Glutamatergic neuron (in vitro differentiated cells): ENCODE results near the gene SMG6. TPM values are rescaled to one million over a fixed set of nuclear protein-coding genes. Genes with fewer than 3 reads are reported as not detected.
A peak's percentile ranks its signal among the peaks of the same experiment; 100 is the strongest.
"Not testable (repeated sequence)": the region's sequence is repeated elsewhere in the genome, so short reads cannot be mapped to it uniquely, and the experiment has no call there.

Experiments used
- DNase-seq: peaks from one replicate; pipeline ENCODE4 v3.0.0; 2022
- H3K27ac Mint-ChIP-seq: one replicate; pipeline ENCODE4 v1.8.0; 2020; ENCODE audit warnings: mild to moderate bottlenecking, mixed read lengths, inconsistent platforms; ENCODE audit not compliant: unreplicated experiment
- H3K27me3 Mint-ChIP-seq: one replicate; pipeline ENCODE4 v1.8.0; 2020; ENCODE audit warnings: mild to moderate bottlenecking, moderate library complexity, mixed read lengths, inconsistent platforms; ENCODE audit not compliant: unreplicated experiment
- H3K36me3 Mint-ChIP-seq: one replicate; pipeline ENCODE4 v1.8.0; 2020; ENCODE audit warnings: mild to moderate bottlenecking, mixed read lengths, inconsistent platforms; ENCODE audit not compliant: unreplicated experiment
- H3K4me1 Mint-ChIP-seq: one replicate; pipeline ENCODE4 v1.8.0; 2020; ENCODE audit warnings: mild to moderate bottlenecking, low read depth, mixed read lengths, inconsistent platforms; ENCODE audit not compliant: unreplicated experiment
- H3K4me3 Mint-ChIP-seq: one replicate; pipeline ENCODE4 v1.8.0; 2020; ENCODE audit warnings: mild to moderate bottlenecking, mixed read lengths, inconsistent platforms; ENCODE audit not compliant: unreplicated experiment
- H3K9me3 Mint-ChIP-seq: one replicate; pipeline ENCODE4 v1.8.0; 2020; ENCODE audit warnings: mild to moderate bottlenecking, moderate library complexity, mixed read lengths, inconsistent platforms; ENCODE audit not compliant: unreplicated experiment
- total RNA-seq: library from RNA; stranded (reverse); fragmentation: NEBNext Ultra II Directional; extraction: Animal tissue kit (Norgen Biotek cat#: 25700); gene quantifications from one replicate; pipeline ENCODE4 v1.2.1, GENCODE V29; 2021; ENCODE audit not compliant: unreplicated experiment
- TF ChIP-seq, protein P1 (sequence below): fragments of 200-600 bp; sonication (generic); IDR thresholded peaks from one replicate; pipeline ENCODE4 v1.5.0; 2021; ENCODE audit not compliant: partially characterized antibody, unreplicated experiment

SMG6 gene
- total RNA-seq, 1 donor from 2014 or later = 42.7 TPM

DNA sequence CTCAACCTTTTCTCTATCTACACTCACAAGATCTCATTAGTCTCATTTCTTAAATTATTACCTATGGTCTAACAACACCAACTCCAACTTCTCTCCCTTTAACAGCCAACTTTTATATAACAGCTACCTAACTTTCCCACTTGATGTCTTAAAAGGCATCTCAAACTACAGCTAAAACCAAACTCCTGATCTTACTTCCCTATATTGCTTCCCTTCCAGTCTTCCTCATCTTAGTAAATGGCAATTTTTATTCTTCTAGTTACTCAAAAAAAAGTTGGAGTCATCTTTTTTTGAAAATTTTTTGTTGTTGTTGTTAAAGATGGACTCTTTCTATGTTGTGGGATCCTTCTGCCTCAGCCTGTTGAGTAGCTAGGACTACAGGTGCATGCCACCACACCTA, 15.5 kb upstream of the SMG6 start:
- Mint-ChIP-seq H3K27me3 (no peaks in the 10 kb centered on the region), H3K4me3 (no peak overlapping the region), H3K36me3 (no peaks in the 10 kb centered on the region), H3K9me3 (no peaks in the 10 kb centered on the region), H3K27ac (no peak overlapping the region), H3K4me1 (no peaks in the 10 kb centered on the region)
- no peak for DNase-seq
- TF ChIP-seq, protein P1, sequence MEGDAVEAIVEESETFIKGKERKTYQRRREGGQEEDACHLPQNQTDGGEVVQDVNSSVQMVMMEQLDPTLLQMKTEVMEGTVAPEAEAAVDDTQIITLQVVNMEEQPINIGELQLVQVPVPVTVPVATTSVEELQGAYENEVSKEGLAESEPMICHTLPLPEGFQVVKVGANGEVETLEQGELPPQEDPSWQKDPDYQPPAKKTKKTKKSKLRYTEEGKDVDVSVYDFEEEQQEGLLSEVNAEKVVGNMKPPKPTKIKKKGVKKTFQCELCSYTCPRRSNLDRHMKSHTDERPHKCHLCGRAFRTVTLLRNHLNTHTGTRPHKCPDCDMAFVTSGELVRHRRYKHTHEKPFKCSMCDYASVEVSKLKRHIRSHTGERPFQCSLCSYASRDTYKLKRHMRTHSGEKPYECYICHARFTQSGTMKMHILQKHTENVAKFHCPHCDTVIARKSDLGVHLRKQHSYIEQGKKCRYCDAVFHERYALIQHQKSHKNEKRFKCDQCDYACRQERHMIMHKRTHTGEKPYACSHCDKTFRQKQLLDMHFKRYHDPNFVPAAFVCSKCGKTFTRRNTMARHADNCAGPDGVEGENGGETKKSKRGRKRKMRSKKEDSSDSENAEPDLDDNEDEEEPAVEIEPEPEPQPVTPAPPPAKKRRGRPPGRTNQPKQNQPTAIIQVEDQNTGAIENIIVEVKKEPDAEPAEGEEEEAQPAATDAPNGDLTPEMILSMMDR = no peak

DNA sequence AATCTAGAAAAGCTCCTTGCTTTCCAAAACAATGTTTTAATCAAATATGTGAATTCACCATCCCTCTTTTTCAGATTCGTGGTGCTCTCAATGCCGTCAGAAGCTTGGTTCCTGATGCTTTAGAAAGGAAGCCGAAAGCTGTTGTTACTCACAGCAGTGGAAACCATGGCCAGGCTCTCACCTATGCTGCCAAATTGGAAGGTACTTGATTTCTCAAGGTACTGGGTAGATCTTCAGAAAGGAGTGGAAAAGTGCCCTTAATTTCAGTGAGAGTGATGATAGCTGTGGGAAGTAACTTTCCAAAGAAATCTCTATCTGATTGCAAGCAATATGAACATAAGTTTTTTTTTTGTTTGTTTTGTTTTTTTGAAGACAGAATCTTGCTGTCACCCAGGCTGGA, 14.2 kb upstream of the SMG6 start:
- H3K9me3 Mint-ChIP-seq = no peaks in the 10 kb centered on the region
- no peak overlapping the region for H3K4me3 Mint-ChIP-seq
- no peaks in the 10 kb centered on the region for H3K36me3 Mint-ChIP-seq
- no peak overlapping the region for H3K27ac Mint-ChIP-seq
- no peaks in the 10 kb centered on the region for H3K4me1 Mint-ChIP-seq
- H3K27me3 Mint-ChIP-seq = no peaks in the 10 kb centered on the region
- no peak for DNase-seq
- TF ChIP-seq, protein P1 = no peak

DNA sequence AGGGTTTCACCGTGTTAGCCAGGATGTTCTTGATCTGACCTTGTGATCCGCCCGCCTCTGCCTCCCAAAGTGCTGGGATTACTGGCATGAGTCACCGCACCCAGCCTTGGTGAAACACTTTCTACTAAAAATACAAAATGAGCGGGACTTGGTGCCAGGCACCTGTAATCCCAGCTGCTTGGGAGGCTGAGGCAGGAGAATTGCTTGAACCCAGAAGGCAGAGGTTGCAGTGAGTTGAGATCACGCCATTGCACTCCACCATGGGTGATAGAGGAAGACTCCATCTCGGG, 13.3 kb upstream of the SMG6 start:
- not testable (repeated sequence) for H3K36me3 Mint-ChIP-seq, H3K27me3 Mint-ChIP-seq, H3K9me3 Mint-ChIP-seq, H3K27ac Mint-ChIP-seq, DNase-seq, H3K4me3 Mint-ChIP-seq, H3K4me1 Mint-ChIP-seq

DNA sequence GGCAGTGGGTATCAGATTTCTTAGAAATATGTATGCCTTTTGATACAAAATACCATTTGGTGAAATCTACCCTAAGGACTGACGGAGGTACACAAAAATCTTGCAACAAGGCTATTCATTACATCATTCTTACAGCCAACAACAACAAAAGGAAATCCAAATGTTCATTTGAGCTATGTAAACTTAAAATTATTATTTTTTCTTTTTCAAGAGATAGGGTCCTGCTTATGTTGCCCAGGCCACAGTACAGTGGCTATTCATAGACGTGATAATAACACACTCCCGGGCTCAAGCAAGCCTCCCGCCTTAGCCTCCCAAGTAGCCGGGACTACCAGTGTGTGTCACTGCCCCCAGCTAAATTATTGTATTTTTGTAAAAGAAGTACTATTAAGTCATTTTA, 9.2 kb upstream of the SMG6 start:
- Mint-ChIP-seq H3K36me3 (no peaks in the 10 kb centered on the region), H3K9me3 (no peaks in the 10 kb centered on the region), H3K4me1 (peaks cover 2% of the 10 kb centered on the region), H3K27ac (no peak overlapping the region), H3K4me3 (no peak overlapping the region), H3K27me3 (no peaks in the 10 kb centered on the region)
- DNase-seq = no peak
- TF ChIP-seq, protein P1 = no peak

DNA sequence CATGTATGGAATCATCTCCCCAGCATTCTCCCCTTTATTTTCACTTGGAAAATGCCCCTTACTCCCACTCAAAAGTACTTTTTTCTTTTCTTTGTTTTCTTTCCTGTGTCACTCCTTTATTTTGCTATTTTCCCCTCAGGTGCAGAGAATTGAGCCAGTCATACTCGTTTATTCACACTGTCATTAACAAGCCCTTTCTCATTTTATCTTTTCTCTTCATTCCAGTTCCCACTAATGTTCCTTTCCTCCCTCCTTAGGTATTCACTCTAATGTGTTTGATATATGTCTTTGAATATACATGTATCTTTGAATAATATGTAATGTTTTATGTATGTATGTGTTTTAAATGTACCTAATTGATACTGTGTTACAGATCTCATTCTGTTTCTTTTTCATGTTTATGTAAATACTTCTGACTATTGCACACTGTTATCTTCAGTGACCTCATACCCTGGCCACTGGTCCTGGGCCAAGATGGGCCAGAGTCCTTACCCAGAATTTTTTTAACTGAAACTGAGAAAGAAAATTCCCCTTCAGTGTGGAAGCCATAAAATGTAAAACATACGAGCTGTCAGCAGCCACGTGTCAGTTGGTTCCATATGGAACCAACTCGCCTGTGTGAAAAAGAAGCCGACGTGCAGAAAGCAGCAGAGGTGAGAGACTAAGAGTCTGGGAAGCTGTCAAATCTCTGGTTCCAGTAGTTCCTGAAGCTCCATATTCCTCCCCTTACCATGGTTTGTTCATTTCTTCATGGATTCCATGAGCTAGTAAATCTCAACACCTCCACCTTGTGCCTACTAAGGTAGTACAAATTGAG, 6.0 kb upstream of the SMG6 start:
- no peaks in the 10 kb centered on the region for H3K36me3 Mint-ChIP-seq
- H3K9me3 Mint-ChIP-seq = peaks cover 2% of the 10 kb centered on the region
- TF ChIP-seq, protein P1 = no peak
- no peak overlapping the region for H3K27ac Mint-ChIP-seq
- H3K4me1 Mint-ChIP-seq = peaks cover 2% of the 10 kb centered on the region
- no peak for DNase-seq
- H3K4me3 Mint-ChIP-seq = no peak overlapping the region
- H3K27me3 Mint-ChIP-seq = peaks cover 3% of the 10 kb centered on the region

DNA sequence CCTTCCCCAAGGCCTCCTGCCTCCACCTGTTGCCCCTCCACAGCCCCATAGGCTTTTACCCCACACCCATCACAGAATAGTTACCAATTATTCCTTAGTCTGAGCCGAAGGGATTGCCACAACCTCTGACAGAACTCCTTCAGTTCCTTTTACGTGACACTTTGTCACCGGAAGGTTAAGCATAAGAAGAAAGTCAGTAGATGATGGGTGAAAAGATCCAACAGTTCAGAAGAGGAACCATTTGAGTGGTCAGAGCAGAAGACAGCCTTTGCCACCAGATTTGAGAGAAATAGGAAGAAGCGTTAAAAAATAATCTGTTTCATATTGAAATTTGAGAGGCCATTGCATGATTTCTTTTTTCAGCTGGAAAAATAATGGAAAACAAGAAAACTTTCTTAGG, 1.3 kb upstream of the SMG6 start:
- TF ChIP-seq, protein P1 = no peak
- Mint-ChIP-seq H3K36me3 (peaks cover 4% of the 10 kb centered on the region), H3K27me3 (peaks cover 3% of the 10 kb centered on the region), H3K9me3 (peaks cover 7% of the 10 kb centered on the region), H3K4me1 (peaks cover 2% of the 10 kb centered on the region), H3K4me3 (peak overlapping the region; percentile 31), H3K27ac (no peak overlapping the region)
- no peak for DNase-seq
